GM21786 (cell line): Measurements from ENCODE around the gene SCAPER.

Source experiments
- ATAC-seq: cut with Tn5 transposase; IDR thresholded peaks from one replicate; pipeline ENCODE4 v1.9.1; 2021; ENCODE audit not compliant: unreplicated experiment

The SCAPER gene, protein sequence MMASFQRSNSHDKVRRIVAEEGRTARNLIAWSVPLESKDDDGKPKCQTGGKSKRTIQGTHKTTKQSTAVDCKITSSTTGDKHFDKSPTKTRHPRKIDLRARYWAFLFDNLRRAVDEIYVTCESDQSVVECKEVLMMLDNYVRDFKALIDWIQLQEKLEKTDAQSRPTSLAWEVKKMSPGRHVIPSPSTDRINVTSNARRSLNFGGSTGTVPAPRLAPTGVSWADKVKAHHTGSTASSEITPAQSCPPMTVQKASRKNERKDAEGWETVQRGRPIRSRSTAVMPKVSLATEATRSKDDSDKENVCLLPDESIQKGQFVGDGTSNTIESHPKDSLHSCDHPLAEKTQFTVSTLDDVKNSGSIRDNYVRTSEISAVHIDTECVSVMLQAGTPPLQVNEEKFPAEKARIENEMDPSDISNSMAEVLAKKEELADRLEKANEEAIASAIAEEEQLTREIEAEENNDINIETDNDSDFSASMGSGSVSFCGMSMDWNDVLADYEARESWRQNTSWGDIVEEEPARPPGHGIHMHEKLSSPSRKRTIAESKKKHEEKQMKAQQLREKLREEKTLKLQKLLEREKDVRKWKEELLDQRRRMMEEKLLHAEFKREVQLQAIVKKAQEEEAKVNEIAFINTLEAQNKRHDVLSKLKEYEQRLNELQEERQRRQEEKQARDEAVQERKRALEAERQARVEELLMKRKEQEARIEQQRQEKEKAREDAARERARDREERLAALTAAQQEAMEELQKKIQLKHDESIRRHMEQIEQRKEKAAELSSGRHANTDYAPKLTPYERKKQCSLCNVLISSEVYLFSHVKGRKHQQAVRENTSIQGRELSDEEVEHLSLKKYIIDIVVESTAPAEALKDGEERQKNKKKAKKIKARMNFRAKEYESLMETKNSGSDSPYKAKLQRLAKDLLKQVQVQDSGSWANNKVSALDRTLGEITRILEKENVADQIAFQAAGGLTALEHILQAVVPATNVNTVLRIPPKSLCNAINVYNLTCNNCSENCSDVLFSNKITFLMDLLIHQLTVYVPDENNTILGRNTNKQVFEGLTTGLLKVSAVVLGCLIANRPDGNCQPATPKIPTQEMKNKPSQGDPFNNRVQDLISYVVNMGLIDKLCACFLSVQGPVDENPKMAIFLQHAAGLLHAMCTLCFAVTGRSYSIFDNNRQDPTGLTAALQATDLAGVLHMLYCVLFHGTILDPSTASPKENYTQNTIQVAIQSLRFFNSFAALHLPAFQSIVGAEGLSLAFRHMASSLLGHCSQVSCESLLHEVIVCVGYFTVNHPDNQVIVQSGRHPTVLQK (N-terminal part only)

DNA sequence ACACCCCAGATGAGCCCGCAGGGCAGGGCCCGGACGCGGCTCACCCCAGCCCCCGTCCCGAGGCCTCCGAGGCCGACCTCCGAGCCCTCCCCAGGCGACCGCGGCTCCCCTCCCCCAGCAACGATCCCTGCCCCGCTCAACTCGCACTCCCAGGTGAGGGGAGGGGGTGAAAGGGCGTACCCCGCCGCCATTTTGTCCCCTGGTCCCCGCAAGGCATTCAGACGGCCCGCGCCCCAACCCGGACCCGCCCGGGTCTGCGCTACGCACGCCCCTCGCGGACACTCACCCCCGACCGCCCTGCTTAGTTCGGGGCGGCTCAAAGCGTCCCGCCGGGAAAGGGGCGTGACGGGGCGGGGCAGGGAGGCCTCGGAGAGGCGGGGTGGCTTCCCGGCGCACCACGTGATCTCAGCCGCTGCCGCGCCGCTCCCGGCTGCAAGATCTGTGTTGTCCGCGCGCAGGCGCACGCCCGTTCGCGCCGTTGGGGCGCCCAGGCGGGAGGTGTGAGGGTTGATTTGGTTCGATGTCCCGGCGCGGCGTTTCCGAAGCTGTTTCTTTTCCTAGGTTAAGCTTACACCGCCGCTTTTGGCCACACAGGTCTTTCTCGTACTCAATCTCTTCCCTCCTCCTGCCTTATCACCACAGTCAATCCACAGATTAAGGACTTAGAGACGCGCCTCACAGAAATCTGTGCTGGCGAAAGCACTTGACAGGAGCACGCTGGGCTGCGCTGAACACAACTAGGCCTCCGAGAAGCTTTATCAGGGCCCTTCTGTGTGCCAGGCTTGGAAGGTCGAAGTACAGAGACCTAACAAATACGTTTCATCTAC is at the start of gene SCAPER:
Gene SCAPER, minus strand, starts transcription at position 328 of the 827 bp plus-strand sequence. CDS start 21,523 bp downstream, outside the sequence.
- ATAC-seq = peak; percentile 69

DNA sequence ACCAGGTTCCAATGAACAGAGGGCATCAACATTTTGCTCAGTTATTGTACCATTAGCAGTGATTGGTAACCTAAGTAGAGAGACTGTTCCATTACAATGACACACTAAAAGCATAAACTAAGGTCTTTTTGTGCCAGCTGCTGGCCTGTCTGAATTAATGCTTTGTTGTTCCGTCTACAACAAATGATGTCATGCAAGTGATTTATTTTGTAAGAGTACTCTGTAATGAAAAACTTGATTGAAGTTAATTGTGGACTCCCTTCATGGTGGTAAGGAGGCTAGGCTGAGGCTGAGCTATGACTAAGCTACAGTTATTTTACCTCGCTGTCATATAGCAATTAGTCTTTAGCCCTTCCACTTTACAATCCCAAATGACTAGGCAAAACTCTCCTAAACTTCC is 49.6 kb upstream of the SCAPER start:
- no peak for ATAC-seq

DNA sequence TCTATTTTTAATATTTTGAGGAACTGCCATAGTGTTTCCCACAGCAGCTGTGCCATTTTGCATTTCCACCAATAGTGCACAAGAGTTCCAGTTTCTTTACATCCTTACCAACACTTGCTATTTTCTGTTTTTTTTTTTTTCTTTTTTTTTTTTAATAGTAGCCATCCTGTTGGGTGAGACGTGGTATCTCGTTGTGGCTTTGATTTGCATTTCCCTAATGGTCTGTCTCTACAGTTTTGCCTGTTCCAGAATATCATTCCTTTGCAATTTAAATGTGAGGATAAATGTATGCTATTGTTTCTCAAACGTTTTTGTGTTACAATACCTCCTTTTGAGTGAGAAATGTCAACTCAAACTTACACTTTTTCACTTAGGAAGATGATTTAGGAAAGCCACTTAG is 48.8 kb upstream of the SCAPER start:
- no peak for ATAC-seq

DNA sequence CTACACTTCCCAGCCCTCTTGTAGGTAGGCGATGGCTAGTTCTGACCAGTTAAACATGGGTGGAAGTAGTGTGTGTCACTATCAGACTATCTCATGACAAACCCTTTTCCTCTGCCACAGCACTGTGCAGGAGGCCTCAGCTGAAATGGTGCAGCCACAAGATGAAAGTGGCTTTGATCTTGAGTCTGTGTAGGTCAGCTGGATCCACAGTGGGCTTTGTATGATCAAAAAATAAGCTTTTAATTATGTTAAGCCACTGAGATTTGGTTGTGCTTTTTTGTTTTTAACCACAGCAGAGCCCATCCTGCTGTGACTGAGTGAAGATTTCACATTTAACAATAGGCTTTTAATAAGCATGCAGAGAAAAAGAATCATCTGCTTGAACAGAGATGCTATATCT is 46.1 kb upstream of the SCAPER start:
- no peak for ATAC-seq

DNA sequence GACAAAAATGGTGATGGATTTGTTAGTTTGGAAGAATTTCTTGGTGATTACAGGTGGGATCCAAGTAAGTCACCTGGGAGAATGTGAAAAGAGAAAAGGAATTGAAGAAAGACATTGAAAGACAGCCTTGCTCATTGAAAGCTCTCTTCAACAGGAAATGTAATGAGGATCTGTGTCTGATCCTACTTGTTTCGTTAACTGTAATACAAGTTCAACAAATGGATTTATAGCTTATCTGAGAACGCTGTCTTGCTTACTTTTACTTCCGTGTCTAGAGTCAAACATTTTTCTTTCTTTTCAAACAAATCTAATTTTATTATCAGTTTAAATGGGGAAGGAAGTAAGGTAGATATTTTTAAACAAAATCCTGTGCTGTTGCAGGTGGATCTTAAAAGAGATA is 42.3 kb upstream of the SCAPER start:
- ATAC-seq = no peak

DNA sequence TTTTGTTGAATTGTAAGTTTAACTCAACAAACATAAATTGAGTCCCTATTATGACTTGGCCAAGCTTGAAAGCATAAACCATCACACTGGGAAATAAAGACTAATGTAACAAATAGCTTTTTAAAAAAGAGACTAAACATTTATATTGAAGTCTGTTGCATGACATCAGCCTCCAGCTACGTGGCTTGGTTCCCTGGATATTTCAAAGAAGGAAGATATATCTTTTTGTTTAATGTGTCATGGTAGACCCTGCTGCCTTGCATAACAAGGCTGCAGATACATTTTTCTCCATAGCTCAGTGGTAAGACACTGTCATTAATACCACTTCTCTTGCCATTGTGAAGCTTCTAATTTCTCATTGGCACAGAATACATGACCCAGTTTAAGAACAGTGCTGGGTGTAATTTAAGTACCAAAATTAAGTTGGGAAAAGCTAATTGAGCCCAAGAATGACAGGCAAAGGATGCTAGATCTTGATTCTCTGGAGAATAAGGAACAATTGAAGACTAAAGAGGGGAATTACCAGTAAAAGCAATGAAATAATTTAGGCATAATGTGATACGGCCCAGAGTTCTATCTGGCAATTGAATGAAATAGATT is 40.5 kb upstream of the SCAPER start:
- ATAC-seq = no peak

DNA sequence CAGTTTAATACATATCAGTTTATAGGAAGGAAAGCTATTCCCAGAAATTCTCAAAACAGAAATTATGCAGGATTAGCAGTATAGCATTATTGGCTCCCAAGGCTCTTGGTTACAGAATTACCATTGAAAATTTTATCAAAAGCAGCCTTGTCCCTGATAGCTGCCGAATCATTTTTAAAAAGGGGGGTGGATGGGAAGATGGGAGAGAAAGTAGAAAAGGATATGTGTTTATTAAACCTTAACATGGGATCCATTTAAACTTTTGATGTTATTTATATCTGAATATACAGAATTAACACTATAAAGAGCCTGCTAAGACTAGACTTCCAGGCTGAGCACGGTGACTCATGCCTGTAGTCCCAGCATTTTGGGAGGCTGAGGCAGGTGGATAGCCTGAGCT is 37.2 kb upstream of the SCAPER start:
- no peak for ATAC-seq

DNA sequence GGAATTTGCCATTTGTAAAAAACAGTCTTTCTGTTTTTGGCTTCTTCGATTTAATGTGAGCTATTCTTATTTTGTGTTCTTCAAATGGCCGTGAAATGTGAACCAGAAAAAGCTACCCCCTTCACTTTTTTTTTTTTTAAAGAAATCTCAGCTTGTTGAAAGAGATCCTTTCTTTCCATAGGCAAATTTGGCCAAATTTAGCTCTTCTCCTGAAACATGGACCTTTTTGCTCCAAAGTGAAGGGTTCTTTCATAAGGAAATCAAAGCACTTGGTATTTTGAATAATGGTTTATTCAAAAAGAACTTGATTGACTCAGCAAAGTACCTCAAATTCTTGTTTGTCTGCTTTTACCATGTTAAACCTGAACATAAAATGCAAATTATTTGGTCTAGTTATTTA is 36.5 kb upstream of the SCAPER start:
- no peak for ATAC-seq

DNA sequence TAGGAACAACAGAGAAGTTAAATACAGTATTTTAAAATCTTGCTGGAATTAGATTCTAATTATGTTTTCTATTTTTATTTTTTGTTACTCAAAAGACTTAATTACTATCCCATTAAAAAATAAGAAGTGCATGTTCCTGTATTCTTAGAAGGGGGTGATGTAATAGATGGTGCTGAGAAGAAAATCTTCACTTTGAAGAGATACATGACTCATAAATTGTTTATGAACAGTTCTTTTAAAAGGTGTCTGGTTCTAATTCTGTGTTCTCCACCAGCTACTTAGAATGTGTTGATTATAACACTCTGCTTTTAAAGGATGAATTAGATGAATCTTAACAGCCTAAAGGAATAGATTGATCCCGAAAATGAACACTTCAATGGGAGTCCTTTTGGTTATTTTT is 34.6 kb upstream of the SCAPER start:
- ATAC-seq = no peak

DNA sequence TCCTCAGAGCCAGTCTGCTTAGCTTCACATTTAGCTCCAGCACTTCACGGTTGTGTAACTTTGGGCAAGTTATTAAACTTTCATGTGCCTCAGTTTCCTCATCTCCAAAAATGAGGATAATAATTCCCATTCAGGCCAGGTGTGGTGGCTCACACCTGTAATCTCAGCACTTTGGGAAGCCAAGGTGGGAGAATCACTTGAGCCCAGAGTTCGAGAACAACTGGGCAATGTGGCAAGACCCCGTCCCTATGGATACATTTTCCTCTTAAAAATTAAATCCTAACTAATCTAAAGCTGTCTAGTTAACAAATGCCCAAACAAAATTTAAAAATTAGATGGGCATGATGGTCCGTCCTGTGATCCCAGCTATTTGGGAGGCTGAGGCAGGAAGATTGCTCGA is 33.6 kb upstream of the SCAPER start:
- no peak for ATAC-seq

DNA sequence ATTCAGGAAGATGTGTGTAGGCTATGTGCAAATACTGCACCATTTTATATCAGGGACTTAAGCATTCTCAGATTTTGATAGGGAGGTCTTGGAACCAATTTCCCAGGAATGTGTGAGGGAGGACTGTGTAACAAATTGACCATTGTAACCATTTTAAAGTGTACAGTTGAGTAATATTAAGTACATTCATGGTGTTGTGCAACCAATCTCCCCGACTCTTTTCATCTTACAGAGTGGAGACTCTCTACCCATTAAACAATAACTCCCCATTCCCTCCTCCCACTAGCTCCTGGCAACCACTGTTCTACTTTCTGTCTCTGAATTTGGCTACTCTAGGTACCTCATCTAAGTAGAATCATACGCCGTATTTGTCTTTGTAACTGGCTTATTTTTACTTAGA is 31.5 kb upstream of the SCAPER start:
- ATAC-seq = no peak

DNA sequence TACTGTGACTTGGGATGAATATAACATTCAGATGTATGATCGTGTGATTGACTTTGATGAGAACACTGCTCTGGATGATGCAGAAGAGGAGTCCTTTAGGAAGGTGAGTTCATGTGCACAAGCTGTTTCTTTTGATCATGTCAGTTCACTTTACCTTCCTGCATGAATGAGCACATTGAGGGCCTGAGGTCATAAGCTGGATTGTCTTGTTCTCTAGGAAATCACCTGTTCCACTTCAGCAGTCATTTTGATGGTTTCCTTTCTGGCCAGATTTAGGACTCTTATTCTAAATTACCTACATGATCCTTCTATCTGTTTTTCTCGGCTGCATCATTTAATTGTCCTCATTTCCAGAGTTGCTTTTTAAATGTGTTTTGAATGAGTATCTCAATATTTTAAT is 30.5 kb upstream of the SCAPER start:
- ATAC-seq = no peak

DNA sequence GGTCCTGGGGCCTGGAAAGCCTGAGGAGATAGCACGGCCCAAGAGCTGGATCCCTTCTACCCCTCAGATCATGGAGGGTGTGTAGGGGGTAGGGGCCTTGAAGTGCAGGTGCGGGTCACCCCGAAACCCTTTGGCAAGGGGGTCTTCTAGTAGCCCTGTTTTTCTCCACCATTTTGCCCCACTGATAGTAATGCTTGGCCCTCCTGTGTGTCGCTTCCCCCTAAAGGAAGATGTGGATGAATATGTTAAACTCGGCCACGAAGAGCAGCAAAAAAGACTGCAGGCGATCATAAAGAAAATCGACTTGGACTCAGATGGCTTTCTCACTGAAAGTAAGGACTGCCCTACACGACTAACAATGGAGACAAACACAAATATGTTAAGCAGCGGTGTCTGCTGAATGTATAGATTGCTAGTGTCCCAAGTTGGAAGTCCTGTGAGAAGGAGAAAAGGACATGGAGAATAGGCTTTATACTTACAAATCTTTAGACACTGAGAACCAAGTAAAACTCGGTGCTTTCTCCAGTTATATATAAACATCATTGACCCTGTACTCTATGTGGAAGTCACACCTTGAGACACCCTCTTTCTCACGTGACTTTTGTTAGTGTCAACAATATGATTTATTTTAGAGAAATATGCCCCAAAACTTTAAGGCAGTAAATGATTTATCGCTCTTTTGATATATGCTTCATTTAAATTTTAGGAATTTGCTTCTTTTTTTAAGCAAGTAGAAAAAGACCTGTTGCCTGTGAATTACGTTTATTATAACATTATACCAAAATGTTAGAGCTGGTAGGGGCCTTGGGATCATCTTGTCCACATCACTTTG is 27.2 kb upstream of the SCAPER start:
- ATAC-seq = no peak

DNA sequence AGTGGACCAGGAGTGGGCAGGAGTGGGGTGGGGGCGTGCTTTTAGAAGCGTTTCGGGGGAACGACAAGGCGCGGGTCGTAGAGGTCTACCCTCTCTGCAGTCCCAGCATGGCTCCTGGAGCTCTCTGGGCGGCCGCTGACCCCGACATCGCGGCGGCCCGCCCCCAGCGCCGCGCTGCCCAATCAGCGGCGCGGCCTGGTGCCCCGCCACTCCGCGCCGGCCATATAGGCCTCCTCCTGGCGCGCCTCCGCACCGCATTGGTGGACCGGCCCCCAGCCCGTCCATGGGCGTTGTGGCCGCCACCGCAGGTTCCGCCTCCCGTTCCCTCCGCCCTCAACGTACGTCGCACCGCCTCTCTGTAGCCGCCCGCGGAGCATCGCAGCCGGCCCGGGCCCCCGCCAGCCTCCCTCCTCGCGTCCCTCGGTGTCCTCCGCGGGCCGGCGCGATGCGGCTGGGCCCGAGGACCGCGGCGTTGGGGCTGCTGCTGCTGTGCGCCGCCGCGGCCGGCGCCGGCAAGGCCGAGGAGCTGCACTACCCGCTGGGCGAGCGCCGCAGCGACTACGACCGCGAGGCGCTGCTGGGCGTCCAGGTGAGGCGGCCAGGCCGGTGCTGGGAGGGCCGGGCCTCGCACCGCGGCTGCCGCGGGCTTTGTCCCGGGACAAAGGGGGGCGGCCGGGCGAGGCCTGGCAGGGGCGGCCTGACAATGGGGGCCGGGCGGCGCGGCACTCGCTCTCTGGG is 26.4 kb upstream of the SCAPER start, which contains the start of gene RCN2:
Gene RCN2, plus strand, starts transcription at position 353 of the 738 bp plus-strand sequence. Its CDS starts 93 bp downstream, at position 446.
- peak; percentile 98 for ATAC-seq

DNA sequence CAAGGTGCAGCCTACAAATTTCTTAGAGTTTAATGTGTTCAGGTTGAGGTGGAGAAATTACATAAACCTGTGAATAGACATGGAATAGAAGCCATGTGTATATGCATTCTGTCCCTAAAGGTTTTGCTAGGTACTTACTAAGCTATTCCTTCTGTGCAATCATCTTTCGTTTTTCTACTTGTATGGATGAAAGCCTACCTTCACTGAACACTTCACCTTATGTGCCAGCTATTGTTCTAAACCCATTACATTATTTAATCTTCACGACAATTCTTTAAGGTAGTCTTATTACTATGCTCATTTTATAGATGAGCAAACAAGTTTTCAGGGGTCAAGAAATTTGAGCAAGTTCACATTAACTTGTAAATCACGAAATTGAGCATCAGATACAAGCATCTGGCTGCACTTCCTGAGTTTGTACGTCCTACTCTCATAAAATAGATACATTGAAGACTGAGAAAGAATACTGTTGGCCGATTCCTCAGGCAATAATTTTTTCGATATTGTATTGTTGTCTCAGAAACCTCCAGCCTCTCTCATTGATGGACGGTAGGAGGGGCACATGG is 25.8 kb upstream of the SCAPER start:
- no peak for ATAC-seq

DNA sequence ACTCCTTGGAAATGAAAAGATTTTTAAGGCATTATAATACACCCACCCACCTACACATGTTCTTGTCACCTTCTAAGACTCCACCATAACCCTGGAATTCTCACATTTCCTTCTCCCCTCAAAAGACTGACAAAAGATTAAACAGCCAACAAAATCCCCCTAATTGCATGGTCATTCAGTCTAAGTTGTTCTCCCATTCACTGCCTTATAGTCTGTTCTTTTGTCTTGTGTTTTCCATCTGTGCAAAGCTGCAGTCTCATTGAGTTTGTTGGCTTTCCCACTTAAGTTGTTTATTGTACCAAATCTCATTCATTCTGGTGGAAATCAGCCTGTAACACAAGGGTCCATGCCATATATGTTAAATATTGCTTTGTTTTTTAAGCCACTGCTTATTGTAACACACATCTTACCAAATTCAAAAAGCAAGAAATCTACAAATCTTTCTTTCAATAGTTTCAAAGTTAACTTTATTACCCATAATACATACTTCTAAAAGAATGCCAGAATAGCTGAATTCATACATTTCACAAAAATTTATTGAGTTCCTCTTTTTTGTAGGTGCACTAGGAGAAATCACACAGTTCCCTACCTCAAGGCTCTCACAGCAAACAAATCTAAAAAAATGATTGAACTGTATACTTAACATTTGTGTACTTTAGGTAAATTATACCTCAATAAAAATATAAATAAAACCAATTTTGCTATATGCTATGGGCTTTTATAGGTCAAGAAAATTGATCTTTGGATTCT is 24.0 kb upstream of the SCAPER start:
- ATAC-seq = no peak

DNA sequence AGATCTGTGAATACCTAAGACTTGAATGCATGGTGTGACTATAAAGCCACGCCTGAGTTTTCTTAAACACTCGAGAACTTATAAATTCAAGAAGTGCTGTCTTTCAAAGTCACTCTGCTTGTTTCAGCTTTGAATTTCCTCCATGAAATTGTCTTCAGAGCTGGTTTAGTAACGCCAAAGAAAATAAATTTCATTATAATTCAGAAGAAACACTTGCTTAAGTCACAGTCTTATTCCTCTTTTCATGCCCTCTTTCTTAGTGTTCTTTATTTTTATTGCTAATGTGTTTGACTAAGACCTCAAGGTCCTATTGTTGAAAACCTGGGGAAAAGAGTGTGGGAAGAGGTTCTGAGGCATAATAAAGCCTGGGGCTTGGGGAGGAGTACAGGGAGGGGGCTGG is 23.1 kb upstream of the SCAPER start:
- no peak for ATAC-seq
